ENCODE results near the gene TMEM80.

Gene TMEM80

DNA sequence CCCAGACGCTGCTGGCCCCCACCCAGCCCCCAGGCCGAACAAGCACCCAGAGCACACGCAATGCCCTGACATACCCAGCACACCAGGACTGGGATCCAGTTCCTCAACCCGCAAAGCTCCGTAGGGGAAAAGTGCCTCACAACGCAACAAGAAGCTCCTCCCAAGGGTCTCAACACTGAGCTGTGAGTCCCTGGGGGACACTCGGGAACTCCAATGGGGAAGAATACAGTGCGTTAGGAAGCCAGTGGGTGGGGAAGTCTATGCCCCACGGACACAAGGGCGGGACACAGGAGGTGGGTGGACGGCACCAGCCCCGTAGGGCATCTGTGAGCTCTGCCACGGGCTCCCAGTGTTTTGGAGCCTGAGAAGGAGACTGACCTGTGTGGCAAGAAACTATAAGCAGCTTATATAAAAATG is 2.2 kb upstream of the TMEM80 start:
- no peak overlapping the region for H2AFZ ChIP-seq (ENCODE audit: low read depth, low read length)
- peak overlapping the region; percentile 58 for H3K9ac ChIP-seq (ENCODE audit: low read length)
- H3K4me2 ChIP-seq (ENCODE audit: low read length, poor library complexity, severe bottlenecking), result peak overlapping the region; percentile 48
- H3K9me3 ChIP-seq (ENCODE audit: control insufficient read depth, low read length), result no peaks in the 10 kb centered on the region
- 67% methylated on average over 13 of the region's 13 CpGs for WGBS
- H3K4ac ChIP-seq (ENCODE audit: low read depth in 1 of 2, low read length in 2 of 2), result no peak overlapping the region
- no peak overlapping the region for H3K14ac ChIP-seq (ENCODE audit: low read length in 2 of 2)
- H2BK5ac ChIP-seq (ENCODE audit: low read depth, low read length, poor library complexity, severe bottlenecking), result no peak overlapping the region
- H2BK120ac ChIP-seq (ENCODE audit: low read depth, low read length), result no peak overlapping the region
- peak overlapping the region in 1 of 2 experiments; percentile 70 for H3K4me3 ChIP-seq (ENCODE audit: insufficient read depth in 1 of 2, low read depth in 1 of 2, low read length in 2 of 2)
- no peak overlapping the region for H2BK12ac ChIP-seq (ENCODE audit: low read length in 2 of 2)
- H3K79me1 ChIP-seq (replicated peaks; ENCODE audit: low read length, poor library complexity, severe bottlenecking), result peaks cover 10% of the 10 kb centered on the region
- no peak overlapping the region for H3K18ac ChIP-seq (ENCODE audit: low read depth in 1 of 2, low read length in 2 of 2)
- no peak overlapping the region for H2BK15ac ChIP-seq (ENCODE audit: low read depth, poor library complexity, severe bottlenecking)
- peaks cover 11 to 15% of the 10 kb centered on the region in 2 experiments for H3K36me3 ChIP-seq (ENCODE audit: control insufficient read depth in 1 of 2, insufficient read depth in 2 of 2, low read depth in 1 of 2, low read length in 2 of 2)
- H2AK5ac ChIP-seq (ENCODE audit: low read length, severe bottlenecking), result peak overlapping the region; percentile 16
- no peak overlapping the region for H4K8ac ChIP-seq (ENCODE audit: low read length)
- peak; percentile 36 for DNase-seq
- H3K27ac ChIP-seq (ENCODE audit: low read length, poor library complexity, severe bottlenecking), result no peak overlapping the region
- peaks cover 51% of the 10 kb centered on the region for H3K4me1 ChIP-seq (ENCODE audit: control insufficient read depth, insufficient read depth, low read depth, low read length)
- no peak overlapping the region for H3K23ac ChIP-seq (ENCODE audit: low read length in 2 of 2)
- no peaks in the 10 kb centered on the region for H3K27me3 ChIP-seq (ENCODE audit: control insufficient read depth in 1 of 2, insufficient read depth in 1 of 2, low read length in 2 of 2)
- H4K91ac ChIP-seq (ENCODE audit: low read length), result no peak overlapping the region

GRCh38 chr11:693887-694562 is 1.6 kb upstream of the TMEM80 start:
- Histone ChIP-seq H2BK12ac (ENCODE audit: low read length in 2 of 2) (peak overlapping the region in 1 of 2 experiments; percentile 61), H3K14ac (ENCODE audit: low read length in 2 of 2) (peak overlapping the region in 1 of 2 experiments; percentile 75), H3K27me3 (ENCODE audit: control insufficient read depth in 1 of 2, insufficient read depth in 1 of 2, low read length in 2 of 2) (no peaks in the 10 kb centered on the region), H4K8ac (ENCODE audit: low read length) (peak overlapping the region; percentile 96), H2BK15ac (ENCODE audit: low read depth, poor library complexity, severe bottlenecking) (no peak overlapping the region), H2BK5ac (ENCODE audit: low read depth, low read length, poor library complexity, severe bottlenecking) (no peak overlapping the region), H3K36me3 (ENCODE audit: control insufficient read depth in 1 of 2, insufficient read depth in 2 of 2, low read depth in 1 of 2, low read length in 2 of 2) (peaks cover 10 to 12% of the 10 kb centered on the region in 2 experiments), H3K4me2 (ENCODE audit: low read length, poor library complexity, severe bottlenecking) (peak overlapping the region; percentile 48), H3K79me1 (replicated peaks; ENCODE audit: low read length, poor library complexity, severe bottlenecking) (peaks cover 6% of the 10 kb centered on the region), H3K9me3 (ENCODE audit: control insufficient read depth, low read length) (no peaks in the 10 kb centered on the region), H2BK120ac (ENCODE audit: low read depth, low read length) (no peak overlapping the region), H3K4ac (ENCODE audit: low read depth in 1 of 2, low read length in 2 of 2) (peak overlapping the region; percentile 79 to 89), H3K4me1 (ENCODE audit: control insufficient read depth, insufficient read depth, low read depth, low read length) (peaks cover 57% of the 10 kb centered on the region), H2AFZ (ENCODE audit: low read depth, low read length) (no peak overlapping the region), H3K27ac (ENCODE audit: low read length, poor library complexity, severe bottlenecking) (no peak overlapping the region), H3K23ac (ENCODE audit: low read length in 2 of 2) (peak overlapping the region in 1 of 2 experiments; percentile 53), H2AK5ac (ENCODE audit: low read length, severe bottlenecking) (peak overlapping the region; percentile 34), H3K18ac (ENCODE audit: low read depth in 1 of 2, low read length in 2 of 2) (peak overlapping the region in 1 of 2 experiments; percentile 37), H4K91ac (ENCODE audit: low read length) (peak overlapping the region; percentile 90), H3K4me3 (ENCODE audit: insufficient read depth in 1 of 2, low read depth in 1 of 2, low read length in 2 of 2) (peak overlapping the region; percentile 67 to 70), H3K9ac (ENCODE audit: low read length) (peak overlapping the region; percentile 58)
- DNase-seq, result no peak
- 76% methylated on average over 15 of the region's 15 CpGs for WGBS

GRCh38 chr11:694563-695287 is 891 bp upstream of the TMEM80 start, which contains the start of gene DEAF1:
Gene DEAF1, minus strand, starts transcription at chr11:695222. Its CDS starts 175 bp downstream, at chr11:695047.
- Histone ChIP-seq H3K27ac (ENCODE audit: low read length, poor library complexity, severe bottlenecking) (peak within 1 kb of the TSS; percentile 99), H3K23ac (ENCODE audit: low read length in 2 of 2) (peak within 1 kb of the TSS; percentile 64 to 99), H2AK5ac (ENCODE audit: low read length, severe bottlenecking) (peak within 1 kb of the TSS; percentile 35), H3K27me3 (ENCODE audit: control insufficient read depth in 1 of 2, insufficient read depth in 1 of 2, low read length in 2 of 2) (no peaks in the 10 kb centered on the region), H3K79me1 (replicated peaks; ENCODE audit: low read length, poor library complexity, severe bottlenecking) (peaks cover 8% of the 10 kb centered on the region), H3K4me2 (ENCODE audit: low read length, poor library complexity, severe bottlenecking) (peak within 1 kb of the TSS; percentile 78), H3K18ac (ENCODE audit: low read depth in 1 of 2, low read length in 2 of 2) (peak within 1 kb of the TSS; percentile 99 to 100), H2BK120ac (ENCODE audit: low read depth, low read length) (peak within 1 kb of the TSS; percentile 98), H4K8ac (ENCODE audit: low read length) (peak within 1 kb of the TSS; percentile 98), H2BK15ac (ENCODE audit: low read depth, poor library complexity, severe bottlenecking) (peak within 1 kb of the TSS; percentile 100), H3K36me3 (ENCODE audit: control insufficient read depth in 1 of 2, insufficient read depth in 2 of 2, low read depth in 1 of 2, low read length in 2 of 2) (peaks cover 11 to 12% of the 10 kb centered on the region in 2 experiments), H2BK12ac (ENCODE audit: low read length in 2 of 2) (peak within 1 kb of the TSS in 1 of 2 experiments; percentile 81), H3K4ac (ENCODE audit: low read depth in 1 of 2, low read length in 2 of 2) (peak within 1 kb of the TSS; percentile 97 to 99), H3K9me3 (ENCODE audit: control insufficient read depth, low read length) (no peaks in the 10 kb centered on the region), H2BK5ac (ENCODE audit: low read depth, low read length, poor library complexity, severe bottlenecking) (peak within 1 kb of the TSS; percentile 100), H3K14ac (ENCODE audit: low read length in 2 of 2) (peak within 1 kb of the TSS; percentile 49 to 99), H3K9ac (ENCODE audit: low read length) (peak within 1 kb of the TSS; percentile 99), H3K4me3 (ENCODE audit: insufficient read depth in 1 of 2, low read depth in 1 of 2, low read length in 2 of 2) (peak within 1 kb of the TSS; percentile 79 to 97), H2AFZ (ENCODE audit: low read depth, low read length) (peak within 1 kb of the TSS; percentile 84), H4K91ac (ENCODE audit: low read length) (peak within 1 kb of the TSS; percentile 98), H3K4me1 (ENCODE audit: control insufficient read depth, insufficient read depth, low read depth, low read length) (peaks cover 58% of the 10 kb centered on the region)
- DNase-seq, result peak; percentile 97
- WGBS, result under 1% methylated on average over 75 of the region's 103 CpGs

GRCh38 chr11:695288-695537 is 403 bp upstream of the TMEM80 start:
- Histone ChIP-seq H3K27me3 (ENCODE audit: control insufficient read depth in 1 of 2, insufficient read depth in 1 of 2, low read length in 2 of 2) (no peaks in the 10 kb centered on the region), H3K4me3 (ENCODE audit: insufficient read depth in 1 of 2, low read depth in 1 of 2, low read length in 2 of 2) (peak overlapping the region; percentile 71 to 79), H2BK120ac (ENCODE audit: low read depth, low read length) (peak overlapping the region; percentile 98), H3K14ac (ENCODE audit: low read length in 2 of 2) (peak overlapping the region in 1 of 2 experiments; percentile 80), H3K36me3 (ENCODE audit: control insufficient read depth in 1 of 2, insufficient read depth in 2 of 2, low read depth in 1 of 2, low read length in 2 of 2) (peaks cover 14 to 16% of the 10 kb centered on the region in 2 experiments), H2BK15ac (ENCODE audit: low read depth, poor library complexity, severe bottlenecking) (peak overlapping the region; percentile 100), H3K4me2 (ENCODE audit: low read length, poor library complexity, severe bottlenecking) (peak overlapping the region; percentile 76), H4K8ac (ENCODE audit: low read length) (peak overlapping the region; percentile 98), H3K18ac (ENCODE audit: low read depth in 1 of 2, low read length in 2 of 2) (peak overlapping the region; percentile 98 to 99), H2BK5ac (ENCODE audit: low read depth, low read length, poor library complexity, severe bottlenecking) (peak overlapping the region; percentile 100), H3K23ac (ENCODE audit: low read length in 2 of 2) (peak overlapping the region in 1 of 2 experiments; percentile 99), H3K9me3 (ENCODE audit: control insufficient read depth, low read length) (no peaks in the 10 kb centered on the region), H3K4ac (ENCODE audit: low read depth in 1 of 2, low read length in 2 of 2) (peak overlapping the region; percentile 84 to 97), H2AK5ac (ENCODE audit: low read length, severe bottlenecking) (no peak overlapping the region), H3K9ac (ENCODE audit: low read length) (peak overlapping the region; percentile 99), H2AFZ (ENCODE audit: low read depth, low read length) (peak overlapping the region; percentile 84), H3K4me1 (ENCODE audit: control insufficient read depth, insufficient read depth, low read depth, low read length) (peaks cover 57% of the 10 kb centered on the region), H3K79me1 (replicated peaks; ENCODE audit: low read length, poor library complexity, severe bottlenecking) (peaks cover 8% of the 10 kb centered on the region), H3K27ac (ENCODE audit: low read length, poor library complexity, severe bottlenecking) (peak overlapping the region; percentile 99), H2BK12ac (ENCODE audit: low read length in 2 of 2) (peak overlapping the region in 1 of 2 experiments; percentile 81), H4K91ac (ENCODE audit: low read length) (peak overlapping the region; percentile 98)
- 0% methylated on average over 25 of the region's 25 CpGs for WGBS
- DNase-seq, result no peak
